Kidney (tissue), 14 donors: ENCODE results near the gene THEMIS. TPM values are rescaled to one million over a fixed set of nuclear protein-coding genes. Genes with fewer than 3 reads are reported as not detected.

ENCODE experiments used
- DNase-seq, 5 donors: peaks; one replicate each; pipeline ENCODE4 v3.0.0-alpha.2; 2013 to 2020
- FAIRE-seq: peaks from 2 replicates; lab custom pipeline; 2012; peaks lifted over from hg19 to GRCh38; lab: Jason Lieb, UNC
- H3K27ac ChIP-seq, 2 donors: one replicate each; pipeline ENCODE4 v1.7.0; 2013; ENCODE audit warnings: low read depth in 2 of 2, low read length in 2 of 2, inconsistent platforms in 1 of 2
- H3K27me3 ChIP-seq: one replicate; pipeline ENCODE4 v1.7.1; 2013; ENCODE audit warnings: low read length, inconsistent platforms; ENCODE audit not compliant: control insufficient read depth, insufficient read depth
- H3K36me3 ChIP-seq, 3 donors: one replicate each; pipeline versions ENCODE4 v1.7.0 to v1.7.1; 2013; ENCODE audit warnings: low read length in 3 of 3, control low read depth in 1 of 3, inconsistent platforms in 1 of 3; ENCODE audit not compliant: insufficient read depth in 3 of 3, control insufficient read depth in 2 of 3
- H3K4me1 ChIP-seq, 3 donors: one replicate each; pipeline versions ENCODE4 v1.7.0 to v1.7.1; 2013; ENCODE audit warnings: low read length in 3 of 3, inconsistent platforms in 1 of 3, low read depth in 1 of 3; ENCODE audit not compliant: control insufficient read depth in 2 of 3, insufficient read depth in 2 of 3
- H3K4me3 ChIP-seq, 3 donors: one replicate each; pipeline versions ENCODE4 v1.7.0 to v1.8.1; 2013; ENCODE audit warnings: low read length in 3 of 3, control low read depth in 1 of 3, inconsistent platforms in 1 of 3
- H3K9ac ChIP-seq, 3 donors: one replicate each; pipeline versions ENCODE4 v1.7.0 to v1.7.1; 2013; ENCODE audit warnings: low read length in 3 of 3, control low read depth in 1 of 3, inconsistent platforms in 1 of 3
- H3K9me3 ChIP-seq, 3 donors: one replicate each; pipeline versions ENCODE4 v1.7.0 to v1.7.1; 2013; ENCODE audit warnings: low read length in 3 of 3, control low read depth in 1 of 3, inconsistent platforms in 1 of 3; ENCODE audit not compliant: control insufficient read depth in 2 of 3, insufficient read depth in 1 of 3
- intact Hi-C: fragments of 100-400 bp; cut with DNase I; formaldehyde crosslinking; loops from one replicate; pipeline ENCODE4 v1.11.1; 2022
- polyA plus RNA-seq: library from polyadenylated mRNA; stranded (reverse); fragments of 350-450 nt; fragmentation: Illumina TruSeq; extraction: RNeasy Lipid Tissue Mini Kit (QIAGEN cat#74804); gene quantifications from one replicate; pipeline ENCODE4 v1.2.3, GENCODE V29; 2014; ENCODE audit warnings: low read depth, low replicate concordance; ENCODE audit not compliant: insufficient read depth
- total RNA-seq: library from RNA; stranded (reverse); fragmentation: NEBNext Ultra II Directional; extraction: Animal tissue kit (Norgen Biotek cat#: 25700); gene quantifications from one replicate; pipeline ENCODE4 v1.2.1, GENCODE V29; 2021
- TF ChIP-seq, protein P1 (sequence below): IDR thresholded peaks from 3 replicates; pipeline ENCODE4 v1.5.1; 2012; ENCODE audit warnings: mild to moderate bottlenecking, moderate library complexity, borderline replicate concordance; ENCODE audit not compliant: insufficient read depth; ENCODE audit errors: extremely low read depth
- donor health status: control.
- donor health status: control.
- donor health status: control.
- donor health status: control.
- donor health status: control.
- donor health status: DM: yes; HTN: yes; CAD: no.
- donor health status: Normal renal cell carcinoma (clear cell type).

THEMIS gene
- total and polyA plus RNA-seq, 2 donors from 2014 or later: 3.3 TPM; not detected in 1

DNA sequence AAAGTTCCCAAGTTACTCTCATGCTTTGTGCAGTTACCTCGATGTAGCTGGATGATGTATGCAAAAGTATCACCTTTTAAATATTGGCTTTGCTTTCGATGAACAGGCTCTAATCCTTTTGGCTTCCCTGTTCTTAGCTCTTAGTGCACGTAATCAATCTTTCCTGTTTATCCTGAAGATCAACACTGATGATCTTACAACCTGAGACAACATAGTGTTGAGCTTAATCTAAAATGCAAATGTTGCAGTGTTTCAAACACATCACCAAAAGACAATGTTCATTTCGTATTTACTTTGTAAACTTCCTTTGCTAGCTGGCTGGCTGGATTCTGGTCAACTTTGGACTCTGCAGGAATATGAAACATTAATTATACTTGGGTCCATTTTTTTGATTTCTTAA lies 132.1 kb downstream of the THEMIS start:
- Histone ChIP-seq H3K4me3 (no peak overlapping the region), H3K36me3 (no peaks in the 10 kb centered on the region), H3K27ac (no peak overlapping the region), H3K4me1 (no peaks in the 10 kb centered on the region), H3K9me3 (no peaks in the 10 kb centered on the region), H3K9ac (no peak overlapping the region), H3K27me3 (no peaks in the 10 kb centered on the region)
- intact Hi-C loops: no loop called here
- FAIRE-seq (no peak), DNase-seq (no peak)
- TF ChIP-seq, protein P1, sequence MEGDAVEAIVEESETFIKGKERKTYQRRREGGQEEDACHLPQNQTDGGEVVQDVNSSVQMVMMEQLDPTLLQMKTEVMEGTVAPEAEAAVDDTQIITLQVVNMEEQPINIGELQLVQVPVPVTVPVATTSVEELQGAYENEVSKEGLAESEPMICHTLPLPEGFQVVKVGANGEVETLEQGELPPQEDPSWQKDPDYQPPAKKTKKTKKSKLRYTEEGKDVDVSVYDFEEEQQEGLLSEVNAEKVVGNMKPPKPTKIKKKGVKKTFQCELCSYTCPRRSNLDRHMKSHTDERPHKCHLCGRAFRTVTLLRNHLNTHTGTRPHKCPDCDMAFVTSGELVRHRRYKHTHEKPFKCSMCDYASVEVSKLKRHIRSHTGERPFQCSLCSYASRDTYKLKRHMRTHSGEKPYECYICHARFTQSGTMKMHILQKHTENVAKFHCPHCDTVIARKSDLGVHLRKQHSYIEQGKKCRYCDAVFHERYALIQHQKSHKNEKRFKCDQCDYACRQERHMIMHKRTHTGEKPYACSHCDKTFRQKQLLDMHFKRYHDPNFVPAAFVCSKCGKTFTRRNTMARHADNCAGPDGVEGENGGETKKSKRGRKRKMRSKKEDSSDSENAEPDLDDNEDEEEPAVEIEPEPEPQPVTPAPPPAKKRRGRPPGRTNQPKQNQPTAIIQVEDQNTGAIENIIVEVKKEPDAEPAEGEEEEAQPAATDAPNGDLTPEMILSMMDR: no peak

DNA sequence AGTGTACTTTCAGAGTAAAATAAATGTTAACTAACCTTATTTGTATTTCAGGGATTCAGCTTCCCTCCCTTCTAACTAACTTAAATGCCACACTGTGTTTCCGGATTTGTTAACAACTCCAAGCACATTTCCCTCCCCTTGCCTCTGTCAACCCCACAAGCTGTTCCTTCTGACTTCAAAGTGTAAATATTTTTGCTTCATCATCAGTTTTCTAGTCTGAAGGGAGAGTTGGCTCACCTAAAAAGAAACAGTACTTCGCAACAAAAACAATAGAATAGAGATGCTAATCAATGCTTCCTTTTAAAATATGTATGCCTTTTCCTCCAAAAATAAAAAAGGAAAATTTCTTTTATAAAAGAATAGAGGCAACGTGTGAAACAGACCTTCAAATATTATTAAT lies 132.6 kb downstream of the THEMIS start:
- intact Hi-C loops: no loop called here
- no peak for FAIRE-seq

DNA sequence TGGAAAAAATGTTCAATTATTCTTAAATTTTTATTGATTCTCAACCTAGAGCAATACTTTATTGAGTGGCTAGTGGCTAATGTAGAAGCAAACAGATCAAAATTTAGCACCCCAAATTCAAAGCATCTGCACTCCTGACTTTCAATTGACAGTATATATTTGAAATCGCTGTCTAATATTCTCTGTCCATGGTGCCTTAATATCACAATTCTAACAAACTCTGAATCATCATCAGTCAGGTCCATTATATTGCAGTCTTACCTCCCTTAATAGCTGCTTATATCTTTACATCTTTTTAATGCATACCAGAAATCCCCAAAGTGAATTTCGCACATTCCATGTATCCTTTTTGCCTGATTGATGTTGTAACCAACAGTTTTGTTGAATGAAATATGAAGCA lies 134.9 kb downstream of the THEMIS start:
- Histone ChIP-seq H3K27ac (no peak overlapping the region), H3K4me1 (no peaks in the 10 kb centered on the region), H3K9ac (no peak overlapping the region), H3K27me3 (no peaks in the 10 kb centered on the region), H3K9me3 (no peaks in the 10 kb centered on the region), H3K4me3 (no peak overlapping the region), H3K36me3 (no peaks in the 10 kb centered on the region)
- TF ChIP-seq, protein P1: no peak
- DNase-seq (no peak), FAIRE-seq (no peak)
- intact Hi-C loops: no loop called here

More for the DNA sequence above, 132.6 kb downstream of the THEMIS start:
- H3K36me3 ChIP-seq: no peaks in the 10 kb centered on the region
- no peak for DNase-seq
- no peaks in the 10 kb centered on the region for H3K4me1 ChIP-seq
- TF ChIP-seq, protein P1: no peak
- H3K4me3 ChIP-seq: no peak overlapping the region
- no peak overlapping the region for H3K9ac ChIP-seq
- no peaks in the 10 kb centered on the region for H3K9me3 ChIP-seq
- no peak overlapping the region for H3K27ac ChIP-seq
- no peaks in the 10 kb centered on the region for H3K27me3 ChIP-seq

DNA sequence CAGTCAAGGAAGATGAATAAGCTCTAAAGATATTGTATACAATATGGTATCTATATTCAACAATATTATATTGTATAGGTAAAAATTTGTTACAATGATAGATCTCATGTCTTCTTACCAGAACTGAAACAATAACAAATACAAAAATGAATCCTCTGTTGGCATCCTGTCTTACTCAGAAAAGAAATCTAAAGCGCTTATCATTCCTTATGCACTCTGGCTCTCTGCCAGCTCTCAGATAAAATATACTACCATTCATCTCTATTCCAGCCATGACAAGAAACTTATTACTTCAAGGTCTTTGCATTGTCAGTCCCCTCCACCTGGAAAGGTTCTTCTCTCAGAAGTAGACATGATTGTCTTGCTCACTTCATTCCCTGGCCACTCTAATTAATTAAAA lies 138.6 kb downstream of the THEMIS start:
- Histone ChIP-seq H3K27ac (no peak overlapping the region), H3K4me1 (no peaks in the 10 kb centered on the region), H3K9ac (no peak overlapping the region), H3K36me3 (no peaks in the 10 kb centered on the region), H3K4me3 (no peak overlapping the region), H3K9me3 (no peaks in the 10 kb centered on the region), H3K27me3 (no peaks in the 10 kb centered on the region)
- FAIRE-seq (no peak), DNase-seq (no peak)
- TF ChIP-seq, protein P1: no peak
- intact Hi-C loops: no loop called here
